Raji (cell line): ENCODE results near the gene ADAMTS4.
A peak's percentile ranks its signal among the peaks of the same experiment; 100 is the strongest.

Source experiments
- POLR2A ChIP-seq: IDR thresholded peaks from 2 replicates; pipeline ENCODE4 v1.6.1; 2011; ENCODE audit warnings: low read depth, low read length, control low read depth; ENCODE audit not compliant: insufficient read depth

The ADAMTS4 gene

GRCh38 chr1:161198897-161199431 lies at the start of gene ADAMTS4:
ADAMTS4 (minus strand) TSS chr1:161199054; CDS start chr1:161198627, 427 bp downstream.
- TF ChIP-seq POLR2A = no peak

GRCh38 chr1:161244888-161245287 lies 46.0 kb upstream of the ADAMTS4 start:
- no peak for TF ChIP-seq POLR2A

GRCh38 chr1:161242313-161242712 lies 43.5 kb upstream of the ADAMTS4 start:
- no peak for TF ChIP-seq POLR2A

- TF ChIP-seq POLR2A = no peak
Observed at GRCh38 chr1:161241682-161242081, 42.8 kb upstream of the ADAMTS4 start.

GRCh38 chr1:161238039-161238473 lies 39.2 kb upstream of the ADAMTS4 start, which contains the start of gene NR1I3:
NR1I3 (minus strand) TSS chr1:161238203; CDS start chr1:161236565, 1,638 bp downstream.
- no peak for TF ChIP-seq POLR2A

GRCh38 chr1:161235957-161236775 lies 37.3 kb upstream of the ADAMTS4 start:
- no peak for TF ChIP-seq POLR2A

GRCh38 chr1:161233102-161233501 lies 34.2 kb upstream of the ADAMTS4 start:
- TF ChIP-seq POLR2A = no peak

- no peak for TF ChIP-seq POLR2A
Observed at GRCh38 chr1:161230762-161231161, 31.9 kb upstream of the ADAMTS4 start.

- no peak for TF ChIP-seq POLR2A
Observed at GRCh38 chr1:161229896-161230295, 31.0 kb upstream of the ADAMTS4 start.

- no peak for TF ChIP-seq POLR2A
Observed at GRCh38 chr1:161228032-161228431, 29.2 kb upstream of the ADAMTS4 start.

GRCh38 chr1:161227196-161227871 lies 28.5 kb upstream of the ADAMTS4 start:
- no peak for TF ChIP-seq POLR2A

- TF ChIP-seq POLR2A = no peak
Observed at GRCh38 chr1:161226759-161227158, 27.9 kb upstream of the ADAMTS4 start.

- no peak for TF ChIP-seq POLR2A
Observed at GRCh38 chr1:161226320-161226711, 27.5 kb upstream of the ADAMTS4 start.

GRCh38 chr1:161225534-161226319 lies 26.9 kb upstream of the ADAMTS4 start, which contains the start of gene TOMM40L:
TOMM40L (plus strand) TSS chr1:161226060; CDS start chr1:161226490, 430 bp downstream.
- peak; percentile 72 for TF ChIP-seq POLR2A

- TF ChIP-seq POLR2A = no peak
Observed at GRCh38 chr1:161225178-161225533, 26.3 kb upstream of the ADAMTS4 start.
